Activated T-helper 1 cell treated with anti-CD3 and anti-CD28 coated beads, Interleukin-12 subunit alpha, Interleukin-12 subunit beta, Interleukin-2, Interleukin-4 antibody, amounts not matched to agents 30 ng/mL and 10 ng/mL and 1 ng/mL, durations not matched to agents 14 hours and 24 hours and 36 hours (primary cell): Measurements from ENCODE around the gene GABRB1. TPM values are rescaled to one million over a fixed set of nuclear protein-coding genes. Genes with fewer than 3 reads are reported as not detected.
"Not testable (repeated sequence)": the region's sequence is repeated elsewhere in the genome, so short reads cannot be mapped to it uniquely, and the experiment has no call there.

ENCODE experiments used
- DNase-seq: peaks from one replicate; pipeline ENCODE4 v3.0.0; 2021; ENCODE audit warnings: low spot score
- H3K27ac Mint-ChIP-seq: one replicate; pipeline ENCODE4 v1.8.0; 2021; ENCODE audit warnings: mild to moderate bottlenecking, mixed read lengths
- H3K27me3 Mint-ChIP-seq: one replicate; pipeline ENCODE4 v1.8.0; 2022; ENCODE audit warnings: mild to moderate bottlenecking, moderate library complexity, mixed read lengths; ENCODE audit not compliant: insufficient read depth
- H3K36me3 Mint-ChIP-seq: one replicate; pipeline ENCODE4 v1.8.0; 2021; ENCODE audit warnings: low read depth, mixed read lengths
- H3K4me1 Mint-ChIP-seq: one replicate; pipeline ENCODE4 v1.8.0; 2021; ENCODE audit warnings: low read depth, mixed read lengths
- H3K4me3 Mint-ChIP-seq: one replicate; pipeline ENCODE4 v1.8.0; 2021; ENCODE audit warnings: mild to moderate bottlenecking, moderate library complexity, mixed read lengths
- H3K9me3 Mint-ChIP-seq: one replicate; pipeline ENCODE4 v1.8.0; 2021; ENCODE audit warnings: mixed read lengths
- intact Hi-C: fragments of 100-400 bp; cut with micrococcal nuclease; formaldehyde crosslinking; loops from one replicate; pipeline ENCODE4 v1.15.1; 2024
- total RNA-seq: library from RNA; stranded (reverse); gene quantifications from 2 replicates; pipeline ENCODE4 v1.2.3, GENCODE V29; 2022

GABRB1 gene
- total RNA-seq, 1 donor from 2014 or later = not detected

- Mint-ChIP-seq H3K27me3 (peaks cover 5% of the 10 kb centered on the region), H3K27ac (no peak overlapping the region), H3K9me3 (no peaks in the 10 kb centered on the region), H3K4me3 (no peak overlapping the region), H3K4me1 (no peaks in the 10 kb centered on the region), H3K36me3 (no peaks in the 10 kb centered on the region)
- no peak for DNase-seq
- intact Hi-C loops = no loop called here
These were observed 341.8 kb downstream of the GABRB1 start for GRCh38 chr4:47373174-47373573.

- intact Hi-C loops = no loop called here
- H3K9me3 Mint-ChIP-seq = no peaks in the 10 kb centered on the region
These were observed 342.3 kb downstream of the GABRB1 start for GRCh38 chr4:47373709-47374108.

GRCh38 chr4:47374477-47374876 lies 343.1 kb downstream of the GABRB1 start:
- no peaks in the 10 kb centered on the region for H3K36me3 Mint-ChIP-seq
- peaks cover 5% of the 10 kb centered on the region for H3K27me3 Mint-ChIP-seq
- intact Hi-C loops = no loop called here
- H3K9me3 Mint-ChIP-seq = no peaks in the 10 kb centered on the region
- H3K27ac Mint-ChIP-seq = no peak overlapping the region
- no peak overlapping the region for H3K4me3 Mint-ChIP-seq
- no peaks in the 10 kb centered on the region for H3K4me1 Mint-ChIP-seq
- DNase-seq = no peak

More at GRCh38 chr4:47373709-47374108, 342.3 kb downstream of the GABRB1 start:
- H3K27ac Mint-ChIP-seq = no peak overlapping the region
- no peaks in the 10 kb centered on the region for H3K4me1 Mint-ChIP-seq
- no peak overlapping the region for H3K4me3 Mint-ChIP-seq
- H3K27me3 Mint-ChIP-seq = peaks cover 5% of the 10 kb centered on the region
- DNase-seq = no peak
- no peaks in the 10 kb centered on the region for H3K36me3 Mint-ChIP-seq

DNA sequence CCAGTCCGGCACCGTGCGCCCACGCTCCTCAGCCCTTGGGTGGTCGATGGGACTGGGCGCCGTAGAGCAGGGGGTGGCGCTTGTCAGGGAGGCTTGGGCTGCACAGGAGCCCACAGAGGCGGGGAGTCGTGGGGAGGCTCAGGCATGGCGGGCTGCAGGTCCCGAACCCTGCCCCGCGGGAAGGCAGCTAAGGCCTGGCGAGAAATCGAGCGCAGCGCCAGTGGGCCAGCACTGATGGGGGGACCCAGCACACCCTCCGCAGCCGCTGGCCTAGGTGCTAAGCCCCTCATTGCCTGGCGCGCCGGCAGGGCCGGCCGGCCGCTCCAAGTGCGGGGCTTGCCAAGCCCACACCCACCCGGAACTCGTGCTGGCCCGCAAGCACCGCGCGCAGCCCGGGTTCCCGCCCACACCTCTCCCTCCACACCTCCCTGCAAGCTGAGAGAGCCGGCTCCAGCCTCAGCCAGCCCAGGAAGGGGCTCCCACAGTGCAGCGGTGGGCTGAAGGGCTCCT lies 346.7 kb downstream of the GABRB1 start:
- H3K27me3 Mint-ChIP-seq, H3K27ac Mint-ChIP-seq, H3K36me3 Mint-ChIP-seq, H3K9me3 Mint-ChIP-seq, intact Hi-C loops, DNase-seq, H3K4me3 Mint-ChIP-seq, H3K4me1 Mint-ChIP-seq: not testable (repeated sequence)

DNA sequence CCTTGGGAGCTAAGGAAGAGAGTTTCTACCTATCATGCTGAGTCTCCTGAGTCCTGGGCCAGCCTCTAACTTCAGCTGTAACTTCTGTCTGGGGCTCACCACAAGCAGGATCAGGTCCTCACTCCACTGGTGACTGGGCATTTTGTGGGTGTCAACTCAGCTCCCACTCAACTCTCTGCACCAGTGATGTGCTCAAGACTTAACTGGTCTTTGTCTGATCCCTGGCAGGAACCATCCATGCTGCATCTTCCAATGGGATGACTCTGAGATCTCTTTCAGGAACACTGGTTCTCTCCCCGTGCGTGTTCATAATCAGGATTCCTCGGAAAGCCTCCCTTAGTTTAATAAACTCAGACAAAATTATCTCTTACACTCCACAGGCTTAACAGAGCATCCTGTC lies 349.8 kb downstream of the GABRB1 start:
- H3K36me3 Mint-ChIP-seq = no peaks in the 10 kb centered on the region
- DNase-seq = no peak
- intact Hi-C loops = loop anchor here (5.0 kb wide), 1 partner anchor 449 kb away; no protein-coding TSS in a partner anchor
- H3K4me1 Mint-ChIP-seq = no peaks in the 10 kb centered on the region
- H3K27me3 Mint-ChIP-seq = peaks cover 2% of the 10 kb centered on the region
- H3K27ac Mint-ChIP-seq = no peak overlapping the region
- no peaks in the 10 kb centered on the region for H3K9me3 Mint-ChIP-seq
- no peak overlapping the region for H3K4me3 Mint-ChIP-seq

DNA sequence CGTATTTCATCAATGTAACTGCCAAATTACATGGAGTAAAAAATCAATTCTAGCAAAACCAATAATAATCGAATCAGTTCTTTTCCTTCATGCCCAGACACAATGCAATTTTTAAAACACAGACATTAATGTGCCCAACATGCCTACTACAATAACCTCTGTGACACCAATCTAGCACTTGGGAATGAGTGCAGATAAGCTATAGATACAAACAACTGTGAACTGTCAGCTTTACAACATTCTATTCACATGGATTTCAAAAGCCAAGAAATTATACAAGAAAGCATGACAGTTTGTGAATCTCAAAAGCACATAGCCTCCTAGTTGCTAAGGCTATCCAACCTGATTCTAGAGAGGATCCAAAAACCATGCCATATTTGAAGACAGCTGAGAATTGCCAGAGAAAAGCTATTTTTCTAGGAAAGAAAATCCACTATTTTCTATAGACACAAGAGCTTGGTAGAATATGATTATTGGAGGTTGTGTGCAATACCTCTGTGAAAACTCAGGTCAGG lies 351.5 kb downstream of the GABRB1 start:
- H3K4me3 Mint-ChIP-seq = no peak overlapping the region

DNA sequence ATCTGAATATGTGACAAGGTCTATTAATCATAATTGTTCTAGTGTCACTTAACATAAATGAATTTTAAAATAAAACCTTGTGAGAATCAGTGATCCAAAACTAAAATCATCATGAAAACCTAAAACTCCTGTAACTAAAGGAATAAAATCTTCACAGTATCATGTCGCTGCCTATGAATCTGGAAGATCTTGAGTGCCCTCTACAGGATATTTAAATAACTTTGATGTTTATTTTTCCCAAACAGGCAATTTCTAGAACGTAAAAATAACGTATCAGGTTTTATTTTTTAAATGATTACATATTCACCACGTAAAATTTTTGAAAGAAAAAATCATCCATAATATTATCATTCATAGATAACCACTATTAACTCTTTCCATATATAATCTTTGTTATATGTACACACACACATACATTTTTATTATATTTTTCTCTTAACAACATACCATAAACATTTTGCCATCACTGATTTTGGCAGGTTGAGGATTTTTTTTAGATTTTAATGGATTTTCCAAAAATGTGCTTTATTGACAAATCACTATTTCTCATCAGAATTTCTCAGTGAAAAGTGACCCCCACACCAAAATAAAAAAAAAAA lies 352.6 kb downstream of the GABRB1 start:
- no peak for DNase-seq
- H3K4me1 Mint-ChIP-seq = no peaks in the 10 kb centered on the region
- no peak overlapping the region for H3K4me3 Mint-ChIP-seq
- intact Hi-C loops = loop anchor here (1.0 to 5.0 kb wide), 3 partner anchors 261 to 540 kb away; no protein-coding TSS in a partner anchor
- H3K27me3 Mint-ChIP-seq = peaks cover 2% of the 10 kb centered on the region
- H3K27ac Mint-ChIP-seq = no peak overlapping the region
- no peaks in the 10 kb centered on the region for H3K36me3 Mint-ChIP-seq
- H3K9me3 Mint-ChIP-seq = no peaks in the 10 kb centered on the region

More for the DNA sequence above, 351.5 kb downstream of the GABRB1 start:
- Mint-ChIP-seq H3K36me3 (no peaks in the 10 kb centered on the region), H3K4me1 (no peaks in the 10 kb centered on the region), H3K9me3 (no peaks in the 10 kb centered on the region), H3K27ac (no peak overlapping the region), H3K27me3 (peaks cover 2% of the 10 kb centered on the region)
- intact Hi-C loops = loop anchor here (5.0 kb wide), 1 partner anchor 451 kb away; no protein-coding TSS in a partner anchor
- no peak for DNase-seq

DNA sequence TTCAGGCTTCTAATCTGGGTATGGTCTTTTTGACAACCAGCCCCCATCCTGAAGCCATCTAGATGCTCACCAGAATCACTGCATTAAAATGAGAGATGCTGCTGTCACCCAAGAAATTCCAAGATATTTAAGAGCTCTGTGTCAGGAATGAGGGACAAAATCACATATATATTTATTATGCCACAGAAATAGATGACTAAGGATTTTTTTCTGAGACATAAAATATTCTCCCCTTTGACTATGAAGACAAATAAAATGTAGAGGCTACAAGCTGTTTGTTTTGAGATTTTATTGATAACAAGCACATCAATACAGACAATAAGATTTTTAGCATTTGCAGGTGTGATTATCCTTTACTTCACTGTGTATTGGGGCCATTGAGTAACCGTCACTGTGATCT lies 354.8 kb downstream of the GABRB1 start:
- intact Hi-C loops = no loop called here
- H3K27ac Mint-ChIP-seq = no peak overlapping the region
- H3K9me3 Mint-ChIP-seq = no peaks in the 10 kb centered on the region
- H3K27me3 Mint-ChIP-seq = peaks cover 2% of the 10 kb centered on the region
- H3K36me3 Mint-ChIP-seq = no peaks in the 10 kb centered on the region
- H3K4me3 Mint-ChIP-seq = no peak overlapping the region
- DNase-seq = no peak
- no peaks in the 10 kb centered on the region for H3K4me1 Mint-ChIP-seq

- H3K27me3 Mint-ChIP-seq = peaks cover 2% of the 10 kb centered on the region
- H3K27ac Mint-ChIP-seq = no peak overlapping the region
- no peak overlapping the region for H3K4me3 Mint-ChIP-seq
- no peaks in the 10 kb centered on the region for H3K36me3 Mint-ChIP-seq
- H3K9me3 Mint-ChIP-seq = no peaks in the 10 kb centered on the region
- DNase-seq = no peak
- intact Hi-C loops = no loop called here
- H3K4me1 Mint-ChIP-seq = no peaks in the 10 kb centered on the region
These were observed 355.3 kb downstream of the GABRB1 start for GRCh38 chr4:47386561-47387235.

GRCh38 chr4:47390428-47391125 lies 359.2 kb downstream of the GABRB1 start:
- intact Hi-C loops = loop anchor here (10.0 kb wide), 1 partner anchor 174 kb away; no protein-coding TSS in a partner anchor
- Mint-ChIP-seq H3K27ac (no peak overlapping the region), H3K4me3 (no peak overlapping the region), H3K4me1 (no peaks in the 10 kb centered on the region), H3K27me3 (peaks cover 3% of the 10 kb centered on the region), H3K9me3 (no peaks in the 10 kb centered on the region), H3K36me3 (no peaks in the 10 kb centered on the region)
- no peak for DNase-seq

DNA sequence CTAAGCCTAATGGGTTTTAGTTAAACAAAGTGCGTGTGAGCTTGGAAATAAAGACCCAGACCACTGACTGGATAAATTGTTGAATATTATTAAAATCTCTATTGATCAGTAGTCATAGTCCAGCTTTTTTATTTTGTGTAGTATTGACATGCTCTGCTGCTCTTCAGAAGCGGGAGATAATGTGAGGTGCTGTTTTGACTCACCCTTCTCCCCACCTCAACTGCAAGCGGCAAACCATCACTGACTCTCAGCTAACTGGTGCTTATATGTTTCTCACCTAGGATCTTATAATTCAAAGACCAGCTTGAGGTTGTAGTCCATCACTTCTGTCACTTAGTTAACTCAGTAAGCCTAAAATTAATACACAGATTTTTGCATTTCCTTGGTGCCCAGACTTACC lies 359.9 kb downstream of the GABRB1 start:
- Mint-ChIP-seq H3K4me3 (no peak overlapping the region), H3K4me1 (no peaks in the 10 kb centered on the region), H3K27me3 (peaks cover 6% of the 10 kb centered on the region), H3K27ac (no peak overlapping the region), H3K36me3 (no peaks in the 10 kb centered on the region), H3K9me3 (no peaks in the 10 kb centered on the region)
- intact Hi-C loops = loop anchor here (10.0 kb wide), 1 partner anchor 174 kb away; no protein-coding TSS in a partner anchor
- DNase-seq = no peak

DNA sequence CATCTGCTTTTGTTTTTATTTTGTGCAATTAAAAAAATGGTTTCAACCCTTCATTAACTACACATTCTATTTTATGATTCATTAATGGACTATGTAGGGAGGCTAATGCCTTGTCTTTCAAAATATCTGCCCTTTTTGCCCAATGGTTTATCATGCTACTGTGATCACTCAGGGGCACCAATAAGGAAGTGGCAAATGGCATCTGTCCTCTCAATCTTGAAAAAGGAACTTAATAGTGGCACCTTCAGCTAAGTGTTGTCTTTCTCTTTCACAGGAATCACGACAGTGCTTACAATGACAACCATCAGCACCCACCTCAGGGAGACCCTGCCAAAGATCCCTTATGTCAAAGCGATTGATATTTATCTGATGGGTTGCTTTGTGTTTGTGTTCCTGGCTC lies 375.0 kb downstream of the GABRB1 start:
- intact Hi-C loops = no loop called here
- Mint-ChIP-seq H3K27ac (no peak overlapping the region), H3K4me1 (no peaks in the 10 kb centered on the region), H3K27me3 (peaks cover 2% of the 10 kb centered on the region), H3K9me3 (no peaks in the 10 kb centered on the region), H3K4me3 (no peak overlapping the region), H3K36me3 (no peaks in the 10 kb centered on the region)
- DNase-seq = no peak

DNA sequence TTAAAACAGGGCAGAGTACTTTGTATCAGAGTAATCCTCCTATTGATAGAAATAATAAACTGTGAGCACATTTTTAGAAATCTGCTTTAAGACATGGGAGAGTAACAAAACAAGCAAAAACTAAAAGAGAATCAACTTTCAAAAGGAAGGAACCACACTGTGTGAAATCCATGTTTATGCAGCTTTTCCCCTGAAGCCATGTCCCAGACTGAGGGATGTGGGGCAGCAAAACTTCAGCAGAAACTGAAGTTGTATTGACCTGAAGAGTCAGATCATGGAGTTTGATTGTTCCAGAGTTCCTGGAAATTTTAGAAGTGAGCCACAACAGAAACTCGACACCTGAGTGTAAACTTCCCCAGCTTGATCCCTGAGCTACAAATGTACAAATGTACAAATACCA lies 378.9 kb downstream of the GABRB1 start:
- Mint-ChIP-seq H3K9me3 (no peaks in the 10 kb centered on the region), H3K27ac (no peak overlapping the region), H3K4me3 (no peak overlapping the region), H3K36me3 (no peaks in the 10 kb centered on the region), H3K27me3 (no peaks in the 10 kb centered on the region), H3K4me1 (no peaks in the 10 kb centered on the region)
- intact Hi-C loops = no loop called here
- no peak for DNase-seq
